ENCODE data around the gene LAPTM5. TPM values are rescaled to one million over a fixed set of nuclear protein-coding genes. Genes with fewer than 3 reads are reported as not detected.

Gene LAPTM5
- total and polyA plus RNA-seq, 10 of the 15 experiments (the other 5 are each of a cell fraction or from before 2014, with no cell fraction given) = 24.1 to 1,034 (median 687) TPM

GRCh38 chr1:30750731-30751291 is 6.8 kb downstream of the LAPTM5 start:
- Histone ChIP-seq H4K20me1 (ENCODE audit: control insufficient read depth, insufficient read depth) (no peaks in the 10 kb centered on the region), H2AFZ (ENCODE audit: control insufficient read depth, low read depth, low read length) (no peak overlapping the region), H3K4me1 (ENCODE audit: control insufficient read depth, insufficient read depth, low read length) (peaks cover 68% of the 10 kb centered on the region), H3K36me3 (ENCODE audit: control insufficient read depth in 2 of 2, insufficient read depth in 2 of 2, low read length in 1 of 2) (peaks cover 9 to 13% of the 10 kb centered on the region in 2 experiments), H3K27ac (ENCODE audit: control insufficient read depth, insufficient read depth) (peak overlapping the region; percentile 93), H3K27me3 (replicated peaks in 1 of 2; ENCODE audit: control insufficient read depth in 2 of 2, insufficient read depth in 2 of 2, low read length in 1 of 2) (no peaks in the 10 kb centered on the region), H3K9ac (ENCODE audit: control insufficient read depth, insufficient read depth, low read length) (peak overlapping the region; percentile 97), H3K9me3 (replicated peaks; ENCODE audit: control insufficient read depth, insufficient read depth, low read length) (no peaks in the 10 kb centered on the region), H3K4me2 (ENCODE audit: control insufficient read depth, insufficient read depth) (peak overlapping the region; percentile 75), H3K4me3 (peak overlapping the region; percentile 98), H3K79me2 (ENCODE audit: control insufficient read depth, insufficient read depth, low read length) (peaks cover 100% of the 10 kb centered on the region)
- ChIA-PET POLR2A (interaction anchor here (0.6 to 22.5 kb wide), 8 partner anchors 5 to 32 kb away, joined by 3 to 741 read pairs (median 10); partner anchors contain the start of gene LAPTM5), CTCF (interaction anchor here (0.8 to 16.5 kb wide), 10 partner anchors 10 to 160 kb away, joined by 3 to 161 read pairs (median 6); no protein-coding TSS in a partner anchor), RAD21 (ENCODE audit: unreplicated experiment) (interaction anchor here (0.9 to 17.1 kb wide), 8 partner anchors 9 to 31 kb away, joined by 3 to 462 read pairs (median 6); partner anchors contain the start of gene LAPTM5), SMC1A (ENCODE audit: uncharacterized antibody, unreplicated experiment) (interaction anchor here (15.9 to 24.8 kb wide), 4 partner anchors 3 to 30 kb away, joined by 248 to 556 read pairs (median 440); partner anchors contain the start of genes LAPTM5 and MATN1)
- DNase-seq (ENCODE audit: low read depth, low spot score) (no peak), FAIRE-seq (no peak), ATAC-seq (peak; percentile 46)
- in situ Hi-C loops (cut with MboI) (loop anchor here (10.0 kb wide), 1 partner anchor 1184 kb away; the partner anchor contains the start of gene PTP4A2), intact Hi-C loops (cut with micrococcal nuclease; ENCODE audit: unreplicated experiment) (no loop called here)
- WGBS (ENCODE audit: insufficient coverage, insufficient replicate concordance, low lambda C conversion rate, missing lambda C conversion rate) = 3% methylated on average over 10 of the region's 10 CpGs
- BruUV-seq (replicated peaks) = no TSS peak
- TF ChIP-seq POLR2AphosphoS5 (IDR thresholded peaks at IDR 0.05; ENCODE audit: low read length) = peak; percentile 27
- peak; percentile 36 for TF ChIP-seq SMAD1 (IDR thresholded peaks at IDR 0.05; ENCODE audit: low read depth, partially characterized antibody)
- TF ChIP-seq MEF2B (IDR thresholded peaks at IDR 0.05; ENCODE audit: partially characterized antibody, poor library complexity, severe bottlenecking) = peak; percentile 96
- TF ChIP-seq ZZZ3 (IDR thresholded peaks at IDR 0.05; ENCODE audit: control insufficient read depth, insufficient read length, low read depth) = no peak
- peak; percentile 41; the same call in 1 of the 2 replicates for TF ChIP-seq BCL11A (IDR thresholded peaks at IDR 0.05; ENCODE audit: low read depth, low read length)
- peak; percentile 7; the same call in 1 of the 3 replicates for TF ChIP-seq POU2F2 (IDR thresholded peaks at IDR 0.05; ENCODE audit: borderline replicate concordance, low read depth, low read length)
- TF ChIP-seq BMI1 (IDR thresholded peaks at IDR 0.05; ENCODE audit: borderline replicate concordance) = 0 out of 2 replicates have a peak, but pooled peaks have one; percentile 24
- TF ChIP-seq CHD2 (IDR thresholded peaks at IDR 0.05; ENCODE audit: borderline replicate concordance, low read depth, low read length) = 0 out of 2 replicates have a peak, but pooled peaks have one; percentile 37
- TF ChIP-seq ZNF217 (IDR thresholded peaks at IDR 0.05) = peak; percentile 76; the same call in 1 of the 2 replicates
- TF ChIP-seq, protein P1, sequence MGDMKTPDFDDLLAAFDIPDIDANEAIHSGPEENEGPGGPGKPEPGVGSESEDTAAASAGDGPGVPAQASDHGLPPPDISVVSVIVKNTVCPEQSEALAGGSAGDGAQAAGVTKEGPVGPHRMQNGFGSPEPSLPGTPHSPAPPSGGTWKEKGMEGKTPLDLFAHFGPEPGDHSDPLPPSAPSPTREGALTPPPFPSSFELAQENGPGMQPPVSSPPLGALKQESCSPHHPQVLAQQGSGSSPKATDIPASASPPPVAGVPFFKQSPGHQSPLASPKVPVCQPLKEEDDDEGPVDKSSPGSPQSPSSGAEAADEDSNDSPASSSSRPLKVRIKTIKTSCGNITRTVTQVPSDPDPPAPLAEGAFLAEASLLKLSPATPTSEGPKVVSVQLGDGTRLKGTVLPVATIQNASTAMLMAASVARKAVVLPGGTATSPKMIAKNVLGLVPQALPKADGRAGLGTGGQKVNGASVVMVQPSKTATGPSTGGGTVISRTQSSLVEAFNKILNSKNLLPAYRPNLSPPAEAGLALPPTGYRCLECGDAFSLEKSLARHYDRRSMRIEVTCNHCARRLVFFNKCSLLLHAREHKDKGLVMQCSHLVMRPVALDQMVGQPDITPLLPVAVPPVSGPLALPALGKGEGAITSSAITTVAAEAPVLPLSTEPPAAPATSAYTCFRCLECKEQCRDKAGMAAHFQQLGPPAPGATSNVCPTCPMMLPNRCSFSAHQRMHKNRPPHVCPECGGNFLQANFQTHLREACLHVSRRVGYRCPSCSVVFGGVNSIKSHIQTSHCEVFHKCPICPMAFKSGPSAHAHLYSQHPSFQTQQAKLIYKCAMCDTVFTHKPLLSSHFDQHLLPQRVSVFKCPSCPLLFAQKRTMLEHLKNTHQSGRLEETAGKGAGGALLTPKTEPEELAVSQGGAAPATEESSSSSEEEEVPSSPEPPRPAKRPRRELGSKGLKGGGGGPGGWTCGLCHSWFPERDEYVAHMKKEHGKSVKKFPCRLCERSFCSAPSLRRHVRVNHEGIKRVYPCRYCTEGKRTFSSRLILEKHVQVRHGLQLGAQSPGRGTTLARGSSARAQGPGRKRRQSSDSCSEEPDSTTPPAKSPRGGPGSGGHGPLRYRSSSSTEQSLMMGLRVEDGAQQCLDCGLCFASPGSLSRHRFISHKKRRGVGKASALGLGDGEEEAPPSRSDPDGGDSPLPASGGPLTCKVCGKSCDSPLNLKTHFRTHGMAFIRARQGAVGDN (IDR thresholded peaks at IDR 0.05) = peak; percentile 97
- peak; percentile 78 for TF ChIP-seq MTA2 (IDR thresholded peaks at IDR 0.05; ENCODE audit: low read depth)
- TF ChIP-seq CREM (IDR thresholded peaks at IDR 0.05; ENCODE audit: low read depth) = peak; percentile 64; the same call in 1 of the 2 replicates
- TF ChIP-seq MEF2A (IDR thresholded peaks at IDR 0.05; ENCODE audit: insufficient read depth, low read depth, low read length) = 0 out of 2 replicates have a peak, but pooled peaks have one; percentile 19
- TF ChIP-seq ZNF592 (IDR thresholded peaks at IDR 0.05) = peak; percentile 75; the same call in 1 of the 2 replicates
- peak; percentile 46 to 51; a peak in 2 of 4 replicates for TF ChIP-seq EP300 (IDR thresholded peaks at IDR 0.05; ENCODE audit: borderline replicate concordance in 1 of 2, control insufficient read depth in 1 of 2, low read depth in 2 of 2, low read length in 2 of 2)

Measured in GM12878 (cell line).